ENCODE measurements around the gene GLB1L2. TPM values are rescaled to one million over a fixed set of nuclear protein-coding genes. Genes with fewer than 3 reads are reported as not detected.

Gene GLB1L2
- total RNA-seq, 1 experiment from 2014 or later, result 27.1 TPM

DNA sequence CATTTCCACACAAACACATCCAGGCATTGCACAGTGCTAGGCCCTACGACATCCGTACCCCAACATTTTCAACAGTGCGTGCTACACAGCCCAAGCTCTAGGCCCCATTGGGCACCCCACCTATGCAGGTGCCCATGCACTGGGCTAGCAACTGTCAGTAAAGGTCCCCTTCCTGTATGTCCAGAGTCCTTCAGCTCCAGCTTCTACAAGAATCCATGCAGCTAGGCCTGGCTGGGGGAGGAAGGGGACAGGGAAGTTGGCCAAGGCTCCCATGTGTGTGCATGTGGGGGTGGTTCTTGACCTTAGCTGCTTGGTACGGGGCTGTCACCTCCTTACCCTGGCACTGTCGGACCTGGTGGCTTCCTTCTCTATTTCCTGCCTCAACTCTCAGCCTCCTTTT lies 79.0 kb downstream of the GLB1L2 start:
- no peak overlapping the region for H3K4me2 ChIP-seq (ENCODE audit: low read length)
- H3K9me3 ChIP-seq (ENCODE audit: control insufficient read depth in 1 of 2, insufficient read depth in 1 of 2, low read depth in 1 of 2, low read length in 2 of 2), result no peaks in the 10 kb centered on the region
- CTCF ChIA-PET, result no interaction called here
- no peak overlapping the region for H3K4me3 ChIP-seq (replicated peaks in 1 of 2; ENCODE audit: low read depth in 1 of 2, low read length in 2 of 2)
- H3K4me1 ChIP-seq (ENCODE audit: control insufficient read depth in 1 of 2, insufficient read depth in 2 of 2, low read length in 2 of 2), result no peaks in the 10 kb centered on the region
- TF ChIP-seq, protein P1, sequence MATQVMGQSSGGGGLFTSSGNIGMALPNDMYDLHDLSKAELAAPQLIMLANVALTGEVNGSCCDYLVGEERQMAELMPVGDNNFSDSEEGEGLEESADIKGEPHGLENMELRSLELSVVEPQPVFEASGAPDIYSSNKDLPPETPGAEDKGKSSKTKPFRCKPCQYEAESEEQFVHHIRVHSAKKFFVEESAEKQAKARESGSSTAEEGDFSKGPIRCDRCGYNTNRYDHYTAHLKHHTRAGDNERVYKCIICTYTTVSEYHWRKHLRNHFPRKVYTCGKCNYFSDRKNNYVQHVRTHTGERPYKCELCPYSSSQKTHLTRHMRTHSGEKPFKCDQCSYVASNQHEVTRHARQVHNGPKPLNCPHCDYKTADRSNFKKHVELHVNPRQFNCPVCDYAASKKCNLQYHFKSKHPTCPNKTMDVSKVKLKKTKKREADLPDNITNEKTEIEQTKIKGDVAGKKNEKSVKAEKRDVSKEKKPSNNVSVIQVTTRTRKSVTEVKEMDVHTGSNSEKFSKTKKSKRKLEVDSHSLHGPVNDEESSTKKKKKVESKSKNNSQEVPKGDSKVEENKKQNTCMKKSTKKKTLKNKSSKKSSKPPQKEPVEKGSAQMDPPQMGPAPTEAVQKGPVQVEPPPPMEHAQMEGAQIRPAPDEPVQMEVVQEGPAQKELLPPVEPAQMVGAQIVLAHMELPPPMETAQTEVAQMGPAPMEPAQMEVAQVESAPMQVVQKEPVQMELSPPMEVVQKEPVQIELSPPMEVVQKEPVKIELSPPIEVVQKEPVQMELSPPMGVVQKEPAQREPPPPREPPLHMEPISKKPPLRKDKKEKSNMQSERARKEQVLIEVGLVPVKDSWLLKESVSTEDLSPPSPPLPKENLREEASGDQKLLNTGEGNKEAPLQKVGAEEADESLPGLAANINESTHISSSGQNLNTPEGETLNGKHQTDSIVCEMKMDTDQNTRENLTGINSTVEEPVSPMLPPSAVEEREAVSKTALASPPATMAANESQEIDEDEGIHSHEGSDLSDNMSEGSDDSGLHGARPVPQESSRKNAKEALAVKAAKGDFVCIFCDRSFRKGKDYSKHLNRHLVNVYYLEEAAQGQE (IDR thresholded peaks at IDR 0.05; ENCODE audit: low read depth), result no peak
- TF ChIP-seq, protein P2, sequence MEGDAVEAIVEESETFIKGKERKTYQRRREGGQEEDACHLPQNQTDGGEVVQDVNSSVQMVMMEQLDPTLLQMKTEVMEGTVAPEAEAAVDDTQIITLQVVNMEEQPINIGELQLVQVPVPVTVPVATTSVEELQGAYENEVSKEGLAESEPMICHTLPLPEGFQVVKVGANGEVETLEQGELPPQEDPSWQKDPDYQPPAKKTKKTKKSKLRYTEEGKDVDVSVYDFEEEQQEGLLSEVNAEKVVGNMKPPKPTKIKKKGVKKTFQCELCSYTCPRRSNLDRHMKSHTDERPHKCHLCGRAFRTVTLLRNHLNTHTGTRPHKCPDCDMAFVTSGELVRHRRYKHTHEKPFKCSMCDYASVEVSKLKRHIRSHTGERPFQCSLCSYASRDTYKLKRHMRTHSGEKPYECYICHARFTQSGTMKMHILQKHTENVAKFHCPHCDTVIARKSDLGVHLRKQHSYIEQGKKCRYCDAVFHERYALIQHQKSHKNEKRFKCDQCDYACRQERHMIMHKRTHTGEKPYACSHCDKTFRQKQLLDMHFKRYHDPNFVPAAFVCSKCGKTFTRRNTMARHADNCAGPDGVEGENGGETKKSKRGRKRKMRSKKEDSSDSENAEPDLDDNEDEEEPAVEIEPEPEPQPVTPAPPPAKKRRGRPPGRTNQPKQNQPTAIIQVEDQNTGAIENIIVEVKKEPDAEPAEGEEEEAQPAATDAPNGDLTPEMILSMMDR (IDR thresholded peaks at IDR 0.05 in 2 of 3, conservative IDR thresholded peaks at IDR 0.05 in 1 of 3; ENCODE audit: borderline replicate concordance in 1 of 3, insufficient read depth in 1 of 3, low read depth in 2 of 3, low read length in 2 of 3), result no peak
- TF ChIP-seq, protein P3, sequence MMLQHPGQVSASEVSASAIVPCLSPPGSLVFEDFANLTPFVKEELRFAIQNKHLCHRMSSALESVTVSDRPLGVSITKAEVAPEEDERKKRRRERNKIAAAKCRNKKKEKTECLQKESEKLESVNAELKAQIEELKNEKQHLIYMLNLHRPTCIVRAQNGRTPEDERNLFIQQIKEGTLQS (IDR thresholded peaks at IDR 0.05), result no peak
- TF ChIP-seq SRF (IDR thresholded peaks at IDR 0.05; ENCODE audit: low read depth), result no peak
- H3K27ac ChIP-seq (ENCODE audit: low read depth, low read length), result no peak overlapping the region
- POLR2A ChIA-PET, result interaction anchor here (0.6 kb wide), 1 partner anchor 530 kb away, joined by 3 read pairs; no protein-coding TSS in a partner anchor
- H3K36me3 ChIP-seq (ENCODE audit: control insufficient read depth in 1 of 2, insufficient read depth in 2 of 2, low read length in 2 of 2), result no peaks in the 10 kb centered on the region
- ATAC-seq (no peak), DNase-seq (ENCODE audit: low read depth, low spot score) (no peak)
- no TSS peak for BruUV-seq (replicated peaks)
- peaks cover 30% of the 10 kb centered on the region for H3K27me3 ChIP-seq (ENCODE audit: insufficient read depth, low read length)
- no peaks in the 10 kb centered on the region for H4K20me1 ChIP-seq (ENCODE audit: insufficient read depth)
- no peaks in the 10 kb centered on the region for H3K9me2 ChIP-seq (ENCODE audit: insufficient read depth)
- H3K79me2 ChIP-seq (ENCODE audit: insufficient read depth, low read length), result no peaks in the 10 kb centered on the region
- RAD21 ChIA-PET (ENCODE audit: low non-redundant PET in 1 of 2, low total read pairs in 2 of 2, uncharacterized antibody in 2 of 2, unreplicated experiment in 2 of 2), result no interaction called here
- H3K9ac ChIP-seq (ENCODE audit: low read length), result no peak overlapping the region
- intact Hi-C loops (cut with micrococcal nuclease), result no loop called here
- H2AFZ ChIP-seq (ENCODE audit: low read depth, low read length, poor library complexity, severe bottlenecking), result no peak overlapping the region

Data from HCT116 (cell line).